DMS153 treated with DMSO at 0.1 percent for 48 hours (cell line): Measurements from ENCODE around the gene HMG20B.
"Not testable (repeated sequence)": the region's sequence is repeated elsewhere in the genome, so short reads cannot be mapped to it uniquely, and the experiment has no call there.

Experiments
- DNase-seq: peaks from one replicate; lab custom pipeline; 2025; ENCODE audit not compliant: unreplicated experiment; lab: John Stamatoyannopoulos, UW

Gene HMG20B

DNA sequence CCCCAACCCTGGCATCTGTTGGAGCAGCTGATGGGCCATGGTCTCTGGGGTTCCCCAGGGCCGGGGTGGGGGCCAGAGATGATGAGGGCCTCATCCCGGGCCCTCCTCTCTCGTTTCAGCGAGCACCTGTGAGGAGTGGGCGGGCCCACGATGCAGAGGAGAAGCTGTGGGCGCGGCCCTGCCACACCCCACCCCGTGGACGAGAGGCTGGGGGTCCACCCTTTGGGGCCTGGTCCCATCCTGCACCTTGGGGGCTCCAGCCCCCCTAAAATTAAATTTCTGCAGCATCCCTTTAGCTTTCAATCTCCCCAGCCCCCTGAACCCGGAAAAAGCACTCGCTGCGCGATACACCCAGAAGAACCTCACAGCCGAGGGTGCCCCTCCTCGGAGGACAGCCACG lies 5.6 kb downstream of the HMG20B start:
- no peak for DNase-seq

DNA sequence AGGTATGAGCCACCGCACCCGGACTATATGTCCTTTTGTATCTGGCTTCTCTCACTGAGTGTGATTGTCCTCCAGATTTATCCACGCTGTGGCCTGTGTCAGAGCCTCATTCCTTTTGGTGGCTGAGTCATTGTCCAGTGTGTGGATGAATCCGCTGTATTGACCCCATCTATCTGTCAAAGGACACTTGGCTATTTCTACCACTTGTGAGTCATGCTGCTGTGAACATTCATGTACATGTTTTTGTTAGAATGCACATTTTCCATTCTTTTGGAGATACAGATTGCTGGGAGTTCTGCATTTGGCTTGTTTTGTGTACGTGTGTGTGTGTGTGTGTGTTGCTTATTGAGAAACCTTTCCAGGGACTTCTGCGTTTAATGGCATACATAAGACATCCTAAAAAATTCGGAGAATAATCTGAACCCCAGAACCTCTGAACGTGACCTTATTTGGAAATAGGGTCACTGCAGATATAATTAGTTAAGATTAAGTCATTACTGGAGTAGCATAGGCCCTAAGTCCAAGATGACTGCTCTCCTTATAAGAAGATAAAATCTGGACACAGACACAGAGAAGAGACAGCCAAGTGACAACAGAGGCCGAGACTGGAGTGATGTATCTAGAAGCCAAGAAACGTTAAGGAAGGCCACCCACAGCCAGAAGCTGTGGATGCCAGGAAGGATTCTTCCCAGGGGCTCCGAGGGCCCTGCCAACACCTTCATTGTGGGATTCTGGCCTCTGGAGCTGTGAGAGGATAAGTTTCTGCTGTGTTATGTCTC lies 7.6 kb downstream of the HMG20B start:
- no peak for DNase-seq

DNA sequence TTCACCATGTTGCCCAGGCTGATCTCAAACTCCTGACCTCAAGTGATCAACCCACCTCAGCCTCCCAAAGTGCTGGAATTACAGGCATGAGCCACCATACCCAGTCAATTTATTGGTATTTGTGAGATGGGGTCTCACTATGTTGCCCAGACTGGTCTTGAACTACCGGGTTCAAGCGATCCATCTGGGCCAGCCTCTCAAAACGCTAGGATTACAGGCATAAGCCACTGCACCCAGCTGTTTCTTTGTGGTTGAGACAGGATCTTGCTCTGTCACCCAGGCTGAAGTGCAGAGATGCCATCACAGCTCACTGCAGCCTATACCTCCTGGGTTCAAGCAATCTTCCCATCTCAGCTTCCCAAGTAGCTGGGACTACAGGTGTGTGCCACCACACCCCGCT lies 9.0 kb downstream of the HMG20B start:
- DNase-seq = not testable (repeated sequence)

GRCh38 chr19:3584036-3584802 lies 11.5 kb downstream of the HMG20B start:
- not testable (repeated sequence) for DNase-seq

GRCh38 chr19:3585301-3586126 lies 12.8 kb downstream of the HMG20B start, which contains the start of gene GIPC3:
GIPC3 (plus strand) TSS chr19:3585478; CDS start chr19:3585598, 120 bp downstream.
- DNase-seq = no peak

- DNase-seq = no peak
Measured at GRCh38 chr19:3586127-3586626, 13.4 kb downstream of the HMG20B start.

DNA sequence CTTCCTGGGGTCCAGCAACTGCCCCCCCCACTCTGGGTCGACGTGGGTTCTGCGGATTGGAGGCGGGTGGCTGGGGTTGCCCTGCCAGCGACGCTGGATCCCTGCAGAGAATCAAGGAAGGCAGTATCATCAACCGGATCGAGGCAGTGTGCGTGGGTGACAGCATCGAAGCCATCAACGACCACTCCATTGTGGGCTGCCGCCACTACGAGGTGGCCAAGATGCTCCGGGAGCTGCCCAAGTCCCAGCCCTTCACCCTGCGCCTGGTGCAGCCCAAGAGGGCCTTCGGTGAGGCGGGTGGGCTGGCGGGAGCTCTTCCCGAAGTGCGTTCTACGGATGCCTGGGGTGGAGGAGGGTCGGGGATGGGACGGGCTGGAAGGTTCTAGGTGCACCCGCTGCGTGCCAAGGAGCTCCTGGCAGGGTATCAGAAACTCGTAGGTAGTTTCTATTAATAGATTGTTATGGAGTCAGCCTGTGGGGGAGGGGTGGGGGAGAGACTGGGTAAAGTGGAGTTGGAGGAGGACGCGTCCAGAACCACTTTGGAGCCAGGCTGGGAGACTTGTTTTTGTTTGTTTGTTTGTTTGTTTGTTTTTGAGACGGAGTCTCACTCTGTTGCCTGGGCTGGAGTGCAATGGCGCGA lies 14.1 kb downstream of the HMG20B start:
- DNase-seq = no peak

DNA sequence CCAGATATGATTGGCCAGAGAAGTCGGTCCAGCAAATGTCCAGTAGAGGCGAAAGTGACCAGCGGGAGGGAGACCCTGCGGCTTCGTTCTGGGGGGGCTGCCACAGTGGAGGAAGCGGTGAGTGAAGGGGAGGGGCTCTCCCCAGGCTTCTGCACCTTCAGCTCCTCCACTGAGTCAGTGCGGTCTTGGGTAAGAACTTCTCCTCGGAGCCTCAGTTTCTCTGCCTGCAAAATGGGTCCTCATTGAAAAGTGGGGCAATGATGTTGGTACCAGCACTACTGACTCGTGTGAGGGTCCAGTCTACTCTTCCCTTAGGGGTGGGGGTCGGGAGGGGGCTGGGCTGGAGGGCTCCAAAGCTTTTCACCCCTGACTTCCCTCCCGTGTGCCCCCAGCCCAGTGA lies 16.7 kb downstream of the HMG20B start:
- DNase-seq = no peak

GRCh38 chr19:3589949-3590348 lies 17.2 kb downstream of the HMG20B start:
- no peak for DNase-seq

- DNase-seq = no peak
Measured at GRCh38 chr19:3590991-3591659, 18.4 kb downstream of the HMG20B start.

DNA sequence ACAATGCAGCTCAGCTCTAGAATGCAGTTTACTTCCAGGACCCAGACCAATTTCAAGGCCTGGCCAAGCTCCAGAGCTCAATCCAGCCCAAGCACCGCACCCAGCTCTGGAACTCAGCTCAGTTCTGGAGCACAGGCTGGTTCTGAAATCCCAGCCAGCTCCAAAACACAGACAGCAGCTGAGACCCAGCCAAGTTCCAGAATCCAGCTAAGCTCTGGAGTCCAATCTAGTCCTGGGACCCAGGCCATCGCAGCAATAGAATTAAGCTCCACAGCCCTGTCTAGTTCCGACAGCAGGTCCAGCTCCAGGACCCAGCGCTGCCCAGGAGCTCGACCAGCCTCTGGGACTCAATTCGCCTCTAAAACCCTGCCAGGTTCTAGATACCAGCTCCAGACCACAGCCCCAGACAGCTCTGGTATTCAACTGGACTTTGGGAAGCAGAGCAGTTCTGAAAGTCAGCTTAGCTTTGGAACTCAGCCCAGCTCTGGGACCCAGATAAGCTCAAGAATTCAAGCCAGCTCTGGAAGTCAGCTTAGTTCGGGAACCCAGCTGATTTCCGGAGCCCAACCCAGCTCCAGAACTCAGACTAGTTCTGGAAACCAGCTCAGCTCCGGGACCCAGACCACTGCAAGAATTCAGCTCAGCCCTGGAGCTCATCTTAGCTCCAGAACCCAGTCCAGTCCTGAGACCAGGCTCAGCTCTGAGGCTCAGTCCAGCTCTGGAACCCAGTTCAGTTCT lies 19.3 kb downstream of the HMG20B start:
- DNase-seq = no peak

- no peak for DNase-seq
Measured at GRCh38 chr19:3593156-3593555, 20.4 kb downstream of the HMG20B start.

DNA sequence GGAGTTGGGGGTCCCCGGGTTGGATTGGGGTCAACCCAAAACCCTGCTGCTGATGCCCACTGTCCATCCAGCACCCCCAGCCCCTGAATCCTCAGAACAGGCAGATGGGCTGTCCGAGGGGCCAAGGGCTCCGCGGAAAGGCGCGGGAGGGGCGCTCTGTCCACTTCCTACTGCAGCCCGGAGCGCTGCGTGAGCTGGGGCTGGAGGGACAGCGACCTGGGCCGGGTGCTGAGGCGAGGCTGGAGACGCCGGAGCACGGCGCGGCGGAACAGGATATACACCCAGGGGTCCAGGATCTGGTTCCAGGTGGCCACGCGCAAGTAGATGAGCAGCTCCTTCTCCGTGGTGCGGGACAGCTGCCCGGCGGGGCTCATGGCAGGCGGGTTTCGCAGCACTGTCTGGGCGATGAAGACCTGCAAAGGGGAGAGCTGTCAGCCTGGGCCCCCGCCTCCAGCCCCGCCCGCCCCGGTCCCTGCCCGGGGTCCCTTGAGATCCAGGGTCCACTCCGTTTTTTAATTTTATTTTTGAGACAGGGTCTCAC lies 22.8 kb downstream of the HMG20B start:
- DNase-seq = no peak

DNA sequence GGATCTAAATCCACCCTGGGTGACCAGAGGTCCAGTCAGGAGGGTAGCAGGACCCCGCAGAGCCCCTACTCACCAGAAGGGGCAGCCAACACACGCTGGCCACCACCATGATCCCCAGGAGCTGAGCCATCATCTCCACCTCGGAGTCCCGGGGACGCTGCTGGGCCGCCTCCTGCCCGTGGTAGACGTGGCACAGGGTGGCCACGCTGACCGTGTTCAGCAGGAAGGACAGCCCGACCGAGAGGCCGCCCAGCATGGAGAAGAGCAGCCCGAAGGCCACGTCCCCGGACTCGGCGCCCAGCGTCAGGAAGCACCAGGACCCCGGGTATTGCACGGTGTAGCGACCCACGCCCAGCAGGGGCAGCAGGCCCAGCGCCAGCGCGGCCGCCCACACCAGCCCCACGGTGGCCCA lies 27.0 kb downstream of the HMG20B start:
- no peak for DNase-seq

DNA sequence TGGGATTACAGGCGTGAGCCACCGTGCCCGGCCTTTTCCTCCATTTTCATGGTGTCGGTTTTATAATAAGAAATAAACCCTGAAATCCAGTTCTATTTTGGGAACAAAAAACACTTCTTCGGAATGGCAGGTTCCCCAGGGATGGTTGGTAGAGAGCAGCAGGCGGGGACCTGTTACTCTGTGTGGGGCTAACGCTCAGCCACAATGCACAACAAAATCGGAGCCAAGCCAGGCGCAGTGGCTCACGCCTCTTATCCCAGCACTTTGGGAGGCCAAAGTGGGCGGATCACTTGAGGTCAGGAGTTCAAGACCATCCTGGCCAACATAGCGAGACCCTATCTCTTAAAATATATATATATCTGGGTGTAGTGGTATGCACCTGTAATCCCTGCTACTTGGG lies 28.3 kb downstream of the HMG20B start:
- no peak for DNase-seq

DNA sequence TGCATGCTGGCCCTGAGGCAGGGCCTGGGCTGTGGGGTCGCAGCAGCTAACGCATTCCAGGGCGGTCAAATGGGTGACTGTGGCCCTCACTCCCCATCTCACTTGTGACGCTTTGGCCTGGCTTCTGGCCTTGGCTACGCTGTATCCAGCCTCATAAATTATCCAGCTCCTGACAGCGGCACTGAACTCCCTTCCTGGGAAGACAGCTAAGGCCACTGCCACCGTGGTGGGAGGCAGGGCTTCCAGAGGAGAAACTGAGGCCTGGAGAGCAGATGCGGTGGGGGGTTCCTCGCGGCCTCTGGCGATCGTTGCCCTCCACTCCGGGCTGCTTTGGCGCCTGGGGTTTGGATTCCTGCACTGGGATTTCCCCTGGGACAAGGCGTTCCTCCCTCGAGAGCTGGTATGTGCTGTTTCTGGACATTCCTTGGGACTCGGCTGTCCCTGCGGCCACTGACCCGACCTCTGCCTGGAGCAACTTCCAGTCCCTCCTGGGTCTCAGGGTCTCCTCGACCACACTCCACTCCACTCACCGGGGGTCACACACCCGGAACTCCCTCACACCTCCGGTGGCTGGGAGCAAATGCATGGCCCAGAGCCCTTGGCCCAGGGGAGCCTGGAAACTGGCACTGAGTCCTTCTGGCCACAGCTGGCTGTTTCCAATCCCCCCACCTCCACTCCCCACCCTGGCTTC lies 30.5 kb downstream of the HMG20B start:
- DNase-seq = no peak

GRCh38 chr19:3604227-3604986 lies 31.7 kb downstream of the HMG20B start:
- no peak for DNase-seq

DNA sequence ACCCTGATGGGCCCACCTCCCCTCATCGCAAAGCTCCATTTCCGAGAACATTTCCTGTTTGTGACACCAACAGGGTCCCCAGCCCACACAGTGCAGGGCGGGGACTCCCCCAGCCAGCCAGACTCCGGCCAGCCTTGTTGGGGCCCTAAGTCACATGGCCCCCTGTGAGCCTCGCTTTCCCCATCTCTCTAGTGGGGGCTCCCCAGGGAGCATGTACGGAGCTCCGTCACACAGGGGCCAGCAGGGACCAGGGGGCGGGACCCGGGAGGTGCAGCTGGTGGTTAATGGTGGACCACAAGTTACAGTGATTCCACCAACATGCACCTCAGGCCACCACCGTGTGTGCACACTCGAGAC lies 32.2 kb downstream of the HMG20B start:
- no peak for DNase-seq
